Esophagus muscularis mucosa (tissue), 4 donors: ENCODE results near the gene DBNDD2.

Experiments
- CTCF ChIP-seq, 3 experiments: fragments of 200-600 bp in 2 of 3; fragments of 450-650 bp in 1 of 3; sonication (generic) in 2 of 3; IDR thresholded peaks; one replicate each; pipeline ENCODE4 v1.5.1; 2017 to 2019; ENCODE audit warnings: antibody characterized with exemption in 3 of 3, mild to moderate bottlenecking in 2 of 3, moderate library complexity in 1 of 3
- EP300 ChIP-seq: sonication (generic); formaldehyde crosslinking; IDR thresholded peaks from one replicate; pipeline ENCODE4 v1.6.1; 2017; ENCODE audit warnings: antibody characterized with exemption
- POLR2A ChIP-seq: fragments of 450-650 bp; IDR thresholded peaks from one replicate; pipeline ENCODE4 v1.6.1; 2017; ENCODE audit warnings: antibody characterized with exemption, moderate library complexity, mild to moderate bottlenecking, low read depth

- TF ChIP-seq CTCF (IDR thresholded peaks at IDR 0.05) (no peak), POLR2A (peak; percentile 47), EP300 (no peak)
Observed at GRCh38 chr20:45407067-45407745, 883 bp upstream of the DBNDD2 start.
